NCI-H1417 (cell line): ENCODE measurements around the gene THPO.

ENCODE experiments used
- DNase-seq, 3 experiments: peaks; one replicate each; lab custom pipeline; 2025; lab: John Stamatoyannopoulos, UW

Gene THPO

DNA sequence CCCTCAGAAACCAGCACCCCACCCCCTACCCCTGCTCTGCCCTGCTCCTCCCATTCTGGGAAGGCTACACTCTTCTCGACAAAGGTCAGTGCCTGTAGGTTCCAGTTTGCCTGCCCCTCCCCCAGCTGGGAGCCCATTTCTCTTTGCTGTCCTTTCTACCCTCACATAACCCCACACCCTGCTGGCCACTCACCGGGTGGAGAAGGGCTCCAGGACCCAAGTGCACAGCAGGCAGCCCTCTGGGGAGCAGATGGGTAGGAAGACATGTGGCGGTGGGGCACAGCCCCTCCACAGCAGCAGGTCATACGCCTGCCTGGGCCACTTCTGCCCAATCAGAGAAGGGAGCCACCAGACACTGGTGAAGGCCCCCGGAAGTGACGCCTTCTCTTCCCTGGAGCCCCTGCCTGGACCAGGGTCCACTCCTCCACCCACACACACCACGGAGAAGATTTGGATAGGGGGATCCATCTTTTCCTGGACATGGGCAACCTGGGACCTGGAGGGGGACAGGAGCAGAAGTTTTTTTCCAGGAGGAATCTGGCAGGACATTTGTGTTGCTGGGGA is at the start of gene THPO:
Gene THPO (minus strand): TSS at position 326 of the 564 bp plus-strand sequence. CDS start 1,948 bp downstream, outside the sequence.
- peak in 2 of 3 experiments; percentile 53 to 67 for DNase-seq

- DNase-seq = no peak
Observed at GRCh38 chr3:184426691-184427141, 48.7 kb upstream of the THPO start.

DNA sequence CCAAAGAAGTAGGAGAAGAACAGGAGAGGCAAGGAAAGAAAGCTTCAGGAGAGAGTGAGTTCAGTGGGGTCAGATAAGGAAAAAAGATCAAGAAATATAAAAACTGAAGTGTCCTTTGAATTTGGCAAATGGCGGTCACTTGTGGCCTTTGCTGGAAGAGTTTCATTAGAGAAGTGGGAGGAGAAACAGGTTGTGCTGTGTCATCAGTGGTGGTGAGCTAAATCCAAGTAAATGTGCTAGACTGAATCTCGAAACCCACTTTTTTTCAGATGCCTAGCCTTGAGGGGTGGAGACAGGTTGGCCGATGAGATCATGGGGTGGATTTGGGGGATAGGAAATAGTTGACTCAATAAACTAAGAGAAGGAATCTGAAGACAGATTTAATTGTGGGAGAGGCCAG is 45.6 kb upstream of the THPO start:
- DNase-seq = no peak

GRCh38 chr3:184419171-184419570 is 41.2 kb upstream of the THPO start:
- no peak for DNase-seq

- DNase-seq = peak; percentile 54 to 73 (median 70)
Observed at GRCh38 chr3:184417619-184418327, 39.8 kb upstream of the THPO start.

DNA sequence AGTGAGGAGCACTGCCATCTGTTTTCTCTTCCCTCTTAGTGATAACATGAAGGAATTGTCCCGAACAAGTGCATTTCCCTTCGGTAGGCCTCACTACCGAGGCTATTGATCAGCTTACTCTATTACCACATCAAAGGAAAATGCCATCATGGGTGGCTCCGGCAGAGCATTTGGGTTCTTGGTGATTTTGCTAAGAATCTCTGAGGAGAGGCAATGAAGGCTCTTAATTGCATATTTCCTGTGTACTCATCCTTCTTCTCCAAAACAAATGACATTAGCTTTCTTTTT is 37.1 kb upstream of the THPO start:
- no peak for DNase-seq

GRCh38 chr3:184414418-184415202 is 36.6 kb upstream of the THPO start:
- no peak for DNase-seq

DNA sequence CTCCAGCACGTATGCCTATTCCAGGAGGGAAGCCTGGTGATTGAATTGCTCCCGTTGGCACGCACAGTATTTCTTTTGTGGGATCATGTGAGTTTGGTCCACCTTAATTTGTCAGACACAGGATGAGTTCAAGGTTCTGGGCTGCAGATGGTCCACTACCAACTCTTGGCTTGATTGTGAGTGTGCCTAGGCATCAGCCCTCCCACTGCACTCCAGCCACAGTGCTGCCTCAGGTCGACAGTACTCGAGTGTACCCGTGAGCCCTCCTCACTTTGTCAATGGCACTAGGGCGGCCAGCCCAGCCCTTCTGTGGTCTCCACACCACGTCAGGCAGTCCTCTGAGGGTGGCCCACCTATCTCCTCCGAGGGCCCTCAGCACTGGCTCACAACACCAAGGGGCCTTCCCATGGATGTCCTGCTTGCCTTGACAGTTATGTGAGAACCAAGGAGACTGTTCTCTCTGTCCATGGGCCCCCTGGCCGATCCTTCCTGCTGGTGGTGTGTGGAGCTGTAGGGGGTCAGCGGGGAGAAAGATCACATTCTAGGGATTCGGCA is 32.0 kb upstream of the THPO start:
- no peak for DNase-seq

DNA sequence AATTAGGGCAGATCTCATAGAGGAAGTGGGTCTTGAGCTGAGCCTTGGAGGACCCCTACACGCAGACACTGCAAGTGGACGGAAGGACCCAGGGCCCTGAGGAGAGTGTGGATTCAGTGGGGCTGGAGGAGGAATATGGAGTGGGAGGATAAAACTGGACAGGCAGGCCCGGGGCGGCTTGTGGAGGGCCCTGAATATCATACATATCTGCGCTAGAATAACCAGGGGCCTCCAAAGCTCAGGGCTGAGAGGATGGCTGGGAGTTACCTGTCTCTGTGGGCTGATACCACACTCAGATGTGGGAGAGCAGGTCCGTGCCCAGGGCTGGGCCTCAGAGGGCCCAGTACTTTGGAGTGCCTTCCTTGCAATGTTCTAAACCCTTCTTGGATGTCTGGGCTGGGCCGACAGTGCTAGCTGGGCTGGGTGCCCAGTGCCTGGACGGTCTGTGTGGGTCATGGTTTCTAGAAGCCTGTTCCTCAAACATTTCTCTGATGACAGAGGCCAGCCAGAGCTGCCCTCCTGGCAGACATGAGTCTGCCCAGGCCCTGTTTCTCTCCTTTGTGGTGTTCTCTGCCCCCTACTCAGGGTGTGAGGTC is 31.4 kb upstream of the THPO start:
- DNase-seq = no peak

GRCh38 chr3:184405075-184406030 is 27.3 kb upstream of the THPO start:
- no peak for DNase-seq

GRCh38 chr3:184399410-184399809 is 21.4 kb upstream of the THPO start:
- DNase-seq = no peak

DNA sequence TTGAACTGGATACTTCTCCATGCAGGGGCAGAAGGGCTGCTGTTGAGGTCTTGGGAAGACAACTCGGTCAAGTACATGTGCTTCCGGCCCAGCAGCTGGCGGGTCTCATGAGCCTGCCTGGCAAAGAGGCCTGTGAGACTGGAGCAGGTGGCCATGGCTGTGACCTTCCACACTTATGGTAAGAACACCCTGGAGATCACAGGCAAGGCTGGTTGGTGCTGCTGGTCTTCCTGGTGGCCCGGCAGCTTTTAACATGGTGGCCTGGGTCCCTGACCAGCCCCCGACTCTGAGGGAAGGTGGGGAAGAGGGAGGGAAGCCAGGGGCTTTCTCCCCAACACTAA is 17.3 kb upstream of the THPO start:
- DNase-seq = no peak

DNA sequence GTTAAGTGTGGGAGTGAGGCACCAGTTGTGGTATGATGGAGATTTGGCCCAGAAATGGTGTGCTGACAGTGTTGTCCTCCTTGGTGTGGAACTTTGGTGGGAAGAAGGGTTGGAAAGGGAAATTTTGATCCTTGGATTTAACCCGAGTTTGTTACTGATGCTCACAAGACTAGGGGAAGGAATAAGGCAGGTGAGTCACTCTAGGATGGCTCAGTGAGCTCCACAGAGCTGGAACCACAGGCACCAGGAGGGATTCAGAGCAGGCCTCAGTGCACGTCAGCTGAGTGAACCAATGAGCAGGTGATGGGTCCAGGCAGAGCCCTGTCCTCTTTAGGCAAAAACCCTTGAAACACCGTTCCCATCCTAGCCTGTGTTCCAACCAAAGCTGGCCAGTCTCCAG is 13.3 kb upstream of the THPO start:
- DNase-seq = no peak

GRCh38 chr3:184389935-184390528 is 12.0 kb upstream of the THPO start:
- no peak for DNase-seq

DNA sequence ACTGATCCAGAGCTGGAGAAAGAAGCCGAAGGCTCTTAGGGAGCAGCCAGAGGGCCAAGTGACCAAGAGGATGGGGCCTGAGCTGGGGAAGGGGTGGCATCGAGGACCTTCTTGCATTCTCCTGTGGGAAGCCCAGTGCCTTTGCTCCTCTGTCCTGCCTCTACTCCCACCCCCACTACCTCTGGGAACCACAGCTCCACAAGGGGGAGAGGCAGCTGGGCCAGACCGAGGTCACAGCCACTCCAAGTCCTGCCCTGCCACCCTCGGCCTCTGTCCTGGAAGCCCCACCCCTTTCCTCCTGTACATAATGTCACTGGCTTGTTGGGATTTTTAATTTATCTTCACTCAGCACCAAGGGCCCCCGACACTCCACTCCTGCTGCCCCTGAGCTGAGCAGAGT is 11.4 kb upstream of the THPO start:
- DNase-seq = no peak

GRCh38 chr3:184388936-184389230 is 10.9 kb upstream of the THPO start:
- no peak for DNase-seq

GRCh38 chr3:184388164-184388935 is 10.3 kb upstream of the THPO start:
- DNase-seq = no peak

GRCh38 chr3:184387174-184387714 is 9.2 kb upstream of the THPO start:
- no peak for DNase-seq

- DNase-seq = no peak
Observed at GRCh38 chr3:184386047-184386806, 8.2 kb upstream of the THPO start.
